Tibial artery (tissue), 4 donors: ENCODE results near the gene TRHDE.
"Not testable (repeated sequence)": the region's sequence is repeated elsewhere in the genome, so short reads cannot be mapped to it uniquely, and the experiment has no call there.

Experiments
- DNase-seq, 2 donors: peaks; one replicate each; pipeline ENCODE4 v3.0.0-alpha.2; 2019
- H3K27ac ChIP-seq, 2 donors: fragments of 200-600 bp; sonication (generic) in 1 of 2; 1 replicate in 1 of 2; 2 replicates in 1 of 2; pipeline ENCODE4 v1.5.1; 2018 to 2019; ENCODE audit warnings: mild to moderate bottlenecking in 1 of 2
- H3K27me3 ChIP-seq, 2 donors: fragments of 200-600 bp; sonication (generic) in 1 of 2; one replicate each; pipeline versions ENCODE4 v1.5.1 to v1.6.0; 2016 to 2019
- H3K36me3 ChIP-seq, 3 donors: fragments of 200-600 bp; sonication (generic) in 2 of 3; one replicate each; pipeline ENCODE4 v1.5.1; 2016 to 2019; ENCODE audit warnings: mild to moderate bottlenecking in 2 of 3
- H3K4me1 ChIP-seq, 4 donors: fragments of 200-600 bp; sonication (generic) in 2 of 4; 1 replicate in 3 of 4; 2 replicates in 1 of 4; pipeline ENCODE4 v1.5.1; 2016 to 2019
- H3K4me3 ChIP-seq, 2 donors: fragments of 200-600 bp; sonication (generic) in 1 of 2; 1 replicate in 1 of 2; 2 replicates in 1 of 2; pipeline ENCODE4 v1.5.1; 2018 to 2019; ENCODE audit warnings: mild to moderate bottlenecking in 2 of 2
- H3K9me3 ChIP-seq, 3 donors: fragments of 200-600 bp; sonication (generic) in 1 of 3; one replicate each; pipeline ENCODE4 v1.5.1; 2016 to 2019
- CTCF ChIP-seq, 2 experiments: fragments of 200-600 bp in 1 of 2; fragments of 450-650 bp in 1 of 2; IDR thresholded peaks; one replicate each; pipeline ENCODE4 v1.5.1; 2017 to 2019; ENCODE audit warnings: antibody characterized with exemption in 2 of 2, mild to moderate bottlenecking in 1 of 2, moderate library complexity in 1 of 2
- intact Hi-C: fragments of 100-400 bp; cut with DNase I; formaldehyde crosslinking; loops from one replicate; pipeline ENCODE4 v1.15.0; 2023; ENCODE audit warnings: low total_unique reads

TRHDE gene

DNA sequence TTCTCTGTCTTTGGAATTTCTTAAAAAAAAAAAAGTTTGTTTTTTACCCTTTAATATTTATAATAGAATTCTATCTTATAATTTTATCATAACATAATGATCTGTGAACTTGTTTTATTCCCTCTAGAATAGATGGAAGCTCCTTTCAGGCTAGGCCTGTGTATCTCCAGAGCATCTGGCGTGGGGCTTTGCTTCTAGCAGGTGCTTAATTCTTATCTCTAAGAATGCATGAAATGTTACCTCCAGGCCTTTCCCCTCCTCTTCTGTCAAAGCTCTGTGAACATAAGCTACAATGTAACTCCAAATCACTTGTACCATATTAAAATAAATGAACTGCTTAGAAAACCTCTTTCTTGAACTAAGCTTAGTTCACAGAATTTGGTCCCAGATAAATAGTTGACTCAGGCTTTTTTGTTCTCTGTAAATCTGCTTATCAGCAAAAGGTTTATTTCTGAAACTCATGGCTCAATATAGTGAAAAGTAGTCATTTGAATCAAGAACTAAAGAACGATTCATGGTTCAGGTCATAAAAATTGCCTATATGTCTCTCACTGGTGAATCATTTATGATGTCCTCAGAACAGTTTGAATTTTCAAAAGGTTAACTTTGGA is 407.1 kb downstream of the TRHDE start:
- Histone ChIP-seq H3K4me3 (no peak overlapping the region), H3K27ac (no peak overlapping the region), H3K36me3 (no peaks in the 10 kb centered on the region), H3K27me3 (no peaks in the 10 kb centered on the region), H3K9me3 (no peaks in the 10 kb centered on the region), H3K4me1 (no peaks in the 10 kb centered on the region)
- intact Hi-C loops = no loop called here
- no peak for DNase-seq
- TF ChIP-seq CTCF (IDR thresholded peaks at IDR 0.05) = no peak

DNA sequence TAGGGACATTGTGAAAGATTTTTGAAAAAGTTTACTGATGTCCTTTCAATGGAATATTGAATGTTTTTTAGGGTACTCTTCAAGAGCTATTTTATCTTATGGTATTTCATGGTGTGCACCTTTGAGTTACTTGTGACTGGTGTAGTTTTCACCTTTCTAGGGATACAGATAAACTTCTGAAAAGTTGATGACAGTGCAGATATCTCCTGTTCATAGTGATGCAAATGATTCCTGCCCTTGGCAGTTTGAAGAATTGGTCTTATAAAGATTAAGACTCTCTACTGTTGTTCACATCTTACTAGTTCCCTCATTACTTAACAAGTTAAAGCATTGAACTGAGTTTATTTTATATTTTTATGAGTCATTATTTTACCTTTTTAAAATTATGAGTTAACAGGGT is 408.9 kb downstream of the TRHDE start:
- DNase-seq = no peak
- no peak for TF ChIP-seq CTCF (IDR thresholded peaks at IDR 0.05)
- intact Hi-C loops = no loop called here
- H3K36me3 ChIP-seq = no peaks in the 10 kb centered on the region
- H3K27ac ChIP-seq = no peak overlapping the region
- no peaks in the 10 kb centered on the region for H3K4me1 ChIP-seq
- no peaks in the 10 kb centered on the region for H3K27me3 ChIP-seq
- H3K9me3 ChIP-seq = no peaks in the 10 kb centered on the region
- no peak overlapping the region for H3K4me3 ChIP-seq

GRCh38 chr12:72684491-72684890 is 412.3 kb downstream of the TRHDE start:
- intact Hi-C loops = no loop called here

DNA sequence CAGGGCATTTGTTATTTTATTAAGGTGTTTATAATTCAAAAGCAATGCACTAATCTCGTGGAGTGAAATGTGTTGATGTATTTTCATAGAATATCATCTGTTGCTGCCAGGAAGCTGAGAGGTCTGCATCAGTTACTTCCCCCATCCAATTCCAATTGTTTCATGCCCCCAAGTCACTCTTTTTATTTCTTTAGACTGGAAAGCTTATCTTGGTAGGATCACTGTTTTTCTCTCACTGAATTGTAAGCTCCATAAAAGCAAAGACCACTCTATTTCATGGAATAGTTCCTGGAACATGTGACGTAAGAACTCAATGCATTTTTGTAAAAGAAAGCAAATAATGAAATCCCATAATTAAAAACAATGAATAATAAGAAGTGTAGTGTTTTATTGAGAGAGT is 420.2 kb downstream of the TRHDE start:
- no peaks in the 10 kb centered on the region for H3K36me3 ChIP-seq
- no peak overlapping the region for H3K27ac ChIP-seq
- no peak for TF ChIP-seq CTCF (IDR thresholded peaks at IDR 0.05)
- H3K27me3 ChIP-seq = no peaks in the 10 kb centered on the region
- no peak for DNase-seq
- intact Hi-C loops = no loop called here
- no peaks in the 10 kb centered on the region for H3K9me3 ChIP-seq
- no peaks in the 10 kb centered on the region for H3K4me1 ChIP-seq
- no peak overlapping the region for H3K4me3 ChIP-seq

More at GRCh38 chr12:72684491-72684890, 412.3 kb downstream of the TRHDE start:
- no peaks in the 10 kb centered on the region for H3K36me3 ChIP-seq
- H3K9me3 ChIP-seq = no peaks in the 10 kb centered on the region
- DNase-seq = no peak
- TF ChIP-seq CTCF (IDR thresholded peaks at IDR 0.05) = no peak
- no peaks in the 10 kb centered on the region for H3K4me1 ChIP-seq
- no peak overlapping the region for H3K27ac ChIP-seq
- H3K4me3 ChIP-seq = no peak overlapping the region
- H3K27me3 ChIP-seq = no peaks in the 10 kb centered on the region

DNA sequence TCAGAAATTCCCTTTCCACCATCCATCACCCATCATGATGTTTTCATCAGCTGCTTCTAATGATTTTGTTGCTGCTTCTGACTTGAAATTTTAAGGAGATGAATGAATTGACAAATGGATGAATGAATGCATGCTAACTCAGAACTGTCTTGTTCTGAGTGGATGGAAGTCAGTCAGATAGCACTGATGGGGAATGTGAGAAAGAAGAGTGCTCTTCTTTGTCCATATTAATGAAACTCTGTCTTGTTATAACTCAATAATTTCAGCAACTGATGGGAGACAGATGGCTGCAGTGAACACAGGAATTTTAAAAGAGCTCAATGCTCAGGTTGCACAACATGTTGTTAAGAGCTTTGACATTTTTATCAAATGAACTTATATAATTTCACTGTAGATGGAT is 422.0 kb downstream of the TRHDE start:
- Histone ChIP-seq H3K36me3 (no peaks in the 10 kb centered on the region), H3K27me3 (no peaks in the 10 kb centered on the region), H3K27ac (no peak overlapping the region), H3K4me1 (no peaks in the 10 kb centered on the region), H3K4me3 (no peak overlapping the region), H3K9me3 (peaks cover 0 to under 1% (median 0%) of the 10 kb centered on the region in 3 donors)
- intact Hi-C loops = no loop called here
- no peak for DNase-seq
- no peak for TF ChIP-seq CTCF (IDR thresholded peaks at IDR 0.05)

- no peak for DNase-seq
- Histone ChIP-seq H3K27ac (no peak overlapping the region), H3K4me1 (no peaks in the 10 kb centered on the region), H3K4me3 (no peak overlapping the region), H3K36me3 (no peaks in the 10 kb centered on the region), H3K9me3 (peaks cover 0 to 15% (median 0%) of the 10 kb centered on the region in 3 donors), H3K27me3 (no peaks in the 10 kb centered on the region)
- TF ChIP-seq CTCF (IDR thresholded peaks at IDR 0.05) = no peak
- intact Hi-C loops = no loop called here
Observed at GRCh38 chr12:72699362-72699761, 427.2 kb downstream of the TRHDE start.

- DNase-seq, H3K4me3 ChIP-seq, H3K9me3 ChIP-seq, intact Hi-C loops, H3K27ac ChIP-seq, H3K27me3 ChIP-seq, H3K36me3 ChIP-seq, H3K4me1 ChIP-seq: not testable (repeated sequence)
Observed at GRCh38 chr12:72712025-72712424, 439.9 kb downstream of the TRHDE start.
